GM20431 (cell line): Measurements from ENCODE around the gene CXCL10.
"Not testable (repeated sequence)": the region's sequence is repeated elsewhere in the genome, so short reads cannot be mapped to it uniquely, and the experiment has no call there.

Experiments used
- in situ Hi-C: fragments of 300-500 bp; cut with MseI, MboI; formaldehyde crosslinking; loops from one replicate; pipeline ENCODE4 v1.15.0; 2020; ENCODE audit warnings: low sequenced_read_pairs; ENCODE audit not compliant: unreplicated experiment

The CXCL10 gene

DNA sequence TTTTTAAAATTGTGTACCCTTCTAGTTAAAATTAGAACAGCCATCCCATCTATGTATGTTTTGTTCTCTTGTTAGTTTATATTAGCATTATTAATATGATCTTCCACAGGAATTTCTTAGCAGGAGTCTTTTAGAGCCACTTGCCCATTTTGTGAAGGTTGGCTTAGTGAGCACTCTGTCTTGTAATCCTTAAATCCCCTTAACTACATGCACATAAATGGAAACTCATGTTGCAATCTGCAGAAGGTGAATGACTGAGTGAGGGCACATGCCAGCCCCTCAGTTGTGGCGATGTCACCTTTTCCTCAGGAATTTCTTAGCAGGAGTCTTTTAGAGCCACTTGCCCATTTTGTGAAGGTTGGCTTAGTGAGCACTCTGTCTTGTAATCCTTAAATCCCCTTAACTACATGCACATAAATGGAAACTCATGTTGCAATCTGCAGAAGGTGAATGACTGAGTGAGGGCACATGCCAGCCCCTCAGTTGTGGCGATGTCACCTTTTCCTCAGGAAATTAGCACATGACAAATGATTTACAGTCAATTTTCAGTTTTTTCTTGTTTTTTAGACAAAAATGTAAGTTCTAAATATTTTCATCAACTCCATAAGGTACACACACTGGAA is 24.7 kb downstream of the CXCL10 start:
- in situ Hi-C loops, result not testable (repeated sequence)

DNA sequence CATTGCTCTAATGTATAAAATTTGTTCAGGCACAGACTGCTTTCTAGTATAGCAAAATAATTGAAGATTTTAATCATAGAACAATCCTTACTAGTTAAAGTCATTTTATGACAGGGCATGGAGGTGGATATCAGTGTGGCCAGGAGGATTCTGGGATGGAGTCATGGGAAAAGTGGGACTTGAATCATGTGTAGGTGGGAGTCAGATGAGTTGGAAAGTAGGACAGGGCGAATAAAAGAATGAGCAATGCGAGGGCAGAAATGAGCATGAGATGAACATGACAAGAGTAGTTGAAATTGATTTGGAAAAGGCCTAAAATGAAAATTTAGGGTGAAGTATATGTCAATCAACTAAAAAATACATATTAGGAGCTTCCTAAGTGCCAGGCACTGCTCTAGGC is 25.4 kb downstream of the CXCL10 start:
- in situ Hi-C loops, result no loop called here

DNA sequence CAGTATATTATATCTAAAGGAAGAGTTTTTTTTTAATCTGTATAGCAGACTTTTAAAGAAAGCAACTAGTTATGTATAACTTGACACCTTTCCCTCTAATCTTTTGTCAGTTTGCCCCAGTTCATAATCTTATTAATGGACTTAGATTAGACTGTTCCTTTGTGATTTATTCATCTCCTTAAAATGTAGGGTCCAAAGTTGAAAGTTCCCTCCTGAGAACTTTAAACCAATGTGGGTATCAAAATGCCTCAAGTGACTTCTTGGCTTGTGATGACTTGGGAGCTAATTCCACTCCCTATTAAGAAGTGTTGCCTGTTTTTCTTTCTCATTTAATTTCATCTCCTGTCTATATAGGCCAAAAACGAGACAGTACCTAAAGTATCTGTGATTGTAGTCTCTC is 26.2 kb downstream of the CXCL10 start:
- in situ Hi-C loops, result no loop called here

GRCh38 chr4:75995727-75996126 is 27.6 kb downstream of the CXCL10 start:
- in situ Hi-C loops, result no loop called here

GRCh38 chr4:75992462-75992861 is 30.8 kb downstream of the CXCL10 start:
- in situ Hi-C loops, result no loop called here

GRCh38 chr4:75989846-75990528 is 33.3 kb downstream of the CXCL10 start:
- in situ Hi-C loops, result no loop called here

DNA sequence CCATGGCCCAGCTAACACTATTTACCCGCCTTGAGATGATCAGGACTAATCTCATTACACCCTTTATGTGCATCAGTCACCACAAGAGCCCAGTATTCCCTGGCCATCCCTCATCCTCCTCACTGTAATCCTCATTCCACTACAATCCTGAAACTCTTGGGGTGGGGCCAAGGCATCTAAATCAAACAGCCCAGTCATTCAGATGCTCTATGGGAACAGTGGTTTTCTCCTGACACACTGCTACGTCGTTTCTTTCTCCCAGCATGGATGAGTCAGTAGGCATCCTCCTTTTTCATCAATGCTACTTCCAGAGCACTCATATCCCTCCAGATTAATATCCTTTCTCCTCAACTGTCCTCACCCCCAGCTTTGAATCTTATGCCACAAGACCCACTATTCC is 38.2 kb downstream of the CXCL10 start:
- in situ Hi-C loops, result no loop called here

DNA sequence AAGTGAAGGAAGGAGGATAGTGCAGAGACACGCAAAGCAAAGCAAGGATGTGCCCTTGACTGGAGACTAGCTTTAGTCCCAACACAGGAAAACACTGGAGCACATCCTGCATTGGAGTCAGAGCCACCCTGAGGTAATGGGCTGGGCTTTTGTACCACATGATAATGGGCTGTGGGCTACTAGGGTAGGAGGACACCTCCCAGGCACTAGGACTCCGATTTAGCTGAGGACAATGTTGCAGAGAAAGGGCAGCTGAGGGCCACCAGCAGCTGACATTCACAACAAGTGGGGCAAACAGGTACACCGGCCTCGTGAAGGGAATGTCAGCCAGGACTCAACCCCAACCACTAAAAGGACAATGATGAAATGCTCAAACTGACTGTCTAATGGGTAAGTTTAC is 42.7 kb downstream of the CXCL10 start:
- in situ Hi-C loops, result no loop called here

GRCh38 chr4:75976177-75976576 is 47.1 kb downstream of the CXCL10 start:
- in situ Hi-C loops, result no loop called here

GRCh38 chr4:75973766-75974165 is 49.5 kb downstream of the CXCL10 start:
- in situ Hi-C loops, result no loop called here
